ENCODE measurements around the gene PLA2R1.

Gene PLA2R1

DNA sequence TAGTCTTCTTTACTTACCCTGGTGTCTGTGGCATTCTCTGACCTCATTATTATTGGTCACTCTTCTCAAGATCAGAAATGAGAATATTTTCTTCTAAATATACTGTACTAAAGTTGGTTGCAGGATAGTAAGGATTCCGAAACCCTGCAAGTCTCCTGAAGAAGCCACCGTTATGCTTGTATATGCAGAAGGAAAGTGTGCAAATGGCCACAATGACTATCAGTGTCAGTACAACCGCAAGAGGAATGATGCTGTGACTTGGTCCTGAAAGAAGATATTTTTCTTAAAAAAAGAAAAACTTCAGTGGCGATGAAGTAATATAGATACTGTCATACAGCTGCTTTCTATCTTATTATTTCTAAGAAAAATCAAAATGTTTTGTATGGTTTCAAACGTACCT lies 120.7 kb downstream of the PLA2R1 start:
- no peak overlapping the region for H4K91ac ChIP-seq (ENCODE audit: low read depth, low read length)
- H3K79me1 ChIP-seq (ENCODE audit: low read length), result no peaks in the 10 kb centered on the region
- H2BK5ac ChIP-seq (ENCODE audit: low read depth, low read length, poor library complexity), result no peak overlapping the region
- DNase-seq, result no peak
- no peak overlapping the region for H2BK120ac ChIP-seq (ENCODE audit: insufficient read depth, low read length, poor library complexity)
- no peaks in the 10 kb centered on the region for H3K4me1 ChIP-seq (ENCODE audit: control insufficient read depth in 1 of 2, insufficient read depth in 2 of 2, low read length in 2 of 2)
- no peak overlapping the region for H3K18ac ChIP-seq (ENCODE audit: low read length)
- no peak overlapping the region for H3K14ac ChIP-seq (ENCODE audit: low read length)
- no peak overlapping the region for H2AK5ac ChIP-seq (ENCODE audit: low read length)
- no peak overlapping the region for H2BK12ac ChIP-seq (ENCODE audit: low read length)
- no peak overlapping the region for H3K4ac ChIP-seq (ENCODE audit: low read depth, low read length)
- no peak overlapping the region for H3K27ac ChIP-seq (ENCODE audit: low read depth, low read length)
- H3K23ac ChIP-seq (ENCODE audit: low read length), result no peak overlapping the region
- no peak overlapping the region for H4K12ac ChIP-seq (ENCODE audit: low read depth, low read length)
- no peak overlapping the region for H3K4me2 ChIP-seq (ENCODE audit: low read length)
- H3K36me3 ChIP-seq (ENCODE audit: control insufficient read depth in 1 of 2, insufficient read depth in 2 of 2, low read length in 2 of 2), result no peaks in the 10 kb centered on the region
- WGBS (ENCODE audit: extremely low coverage, insufficient coverage, insufficient read length), result no CpG with 5 or more reads among the region's 5 CpGs
- no peak overlapping the region for H4K8ac ChIP-seq (ENCODE audit: low read depth, low read length)
- H3K9ac ChIP-seq (ENCODE audit: low read length), result no peak overlapping the region
- no peaks in the 10 kb centered on the region for H3K79me2 ChIP-seq (ENCODE audit: control insufficient read depth, insufficient read depth, low read length, poor library complexity)
- no peaks in the 10 kb centered on the region for H3K9me3 ChIP-seq (ENCODE audit: insufficient read depth, low read depth, low read length)
- no peaks in the 10 kb centered on the region for H3K27me3 ChIP-seq (ENCODE audit: insufficient read depth, low read length)
- H2AFZ ChIP-seq (ENCODE audit: insufficient read depth, low read length, poor library complexity), result no peak overlapping the region
- H3K4me3 ChIP-seq (ENCODE audit: low read depth, low read length), result no peak overlapping the region

DNA sequence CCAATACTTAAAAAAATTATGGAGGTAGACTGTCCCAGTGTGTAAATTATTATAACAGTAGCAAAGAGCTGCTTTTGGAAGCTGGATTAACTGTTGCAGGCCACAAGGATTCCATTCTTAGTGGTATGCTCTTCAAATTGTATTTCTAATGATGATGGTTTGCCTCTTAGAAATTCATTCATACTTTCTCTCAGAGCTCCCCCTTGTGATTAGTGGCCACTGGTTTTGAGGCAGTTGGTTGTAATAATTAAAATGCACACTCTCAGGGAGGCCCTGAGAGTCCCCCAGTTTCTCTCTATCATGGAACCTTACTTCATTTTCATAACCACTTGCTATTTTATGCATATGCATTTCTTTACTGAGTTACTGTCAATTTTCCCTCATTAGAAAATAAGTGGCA lies 122.5 kb downstream of the PLA2R1 start:
- Histone ChIP-seq H4K8ac (ENCODE audit: low read depth, low read length) (no peak overlapping the region), H3K79me1 (ENCODE audit: low read length) (no peaks in the 10 kb centered on the region), H2AK5ac (ENCODE audit: low read length) (no peak overlapping the region), H3K4me2 (ENCODE audit: low read length) (no peak overlapping the region), H2BK120ac (ENCODE audit: insufficient read depth, low read length, poor library complexity) (no peak overlapping the region), H3K4me1 (ENCODE audit: control insufficient read depth in 1 of 2, insufficient read depth in 2 of 2, low read length in 2 of 2) (no peaks in the 10 kb centered on the region), H3K18ac (ENCODE audit: low read length) (no peak overlapping the region), H3K23ac (ENCODE audit: low read length) (no peak overlapping the region), H4K91ac (ENCODE audit: low read depth, low read length) (no peak overlapping the region), H3K79me2 (ENCODE audit: control insufficient read depth, insufficient read depth, low read length, poor library complexity) (no peaks in the 10 kb centered on the region), H4K12ac (ENCODE audit: low read depth, low read length) (no peak overlapping the region), H3K9ac (ENCODE audit: low read length) (no peak overlapping the region), H3K4me3 (ENCODE audit: low read depth, low read length) (no peak overlapping the region), H3K27ac (ENCODE audit: low read depth, low read length) (no peak overlapping the region), H3K14ac (ENCODE audit: low read length) (no peak overlapping the region), H3K36me3 (ENCODE audit: control insufficient read depth in 1 of 2, insufficient read depth in 2 of 2, low read length in 2 of 2) (no peaks in the 10 kb centered on the region), H2BK5ac (ENCODE audit: low read depth, low read length, poor library complexity) (no peak overlapping the region), H3K27me3 (ENCODE audit: insufficient read depth, low read length) (no peaks in the 10 kb centered on the region), H2BK12ac (ENCODE audit: low read length) (no peak overlapping the region), H3K9me3 (ENCODE audit: insufficient read depth, low read depth, low read length) (no peaks in the 10 kb centered on the region), H3K4ac (ENCODE audit: low read depth, low read length) (no peak overlapping the region), H2AFZ (ENCODE audit: insufficient read depth, low read length, poor library complexity) (no peak overlapping the region)
- no peak for DNase-seq

DNA sequence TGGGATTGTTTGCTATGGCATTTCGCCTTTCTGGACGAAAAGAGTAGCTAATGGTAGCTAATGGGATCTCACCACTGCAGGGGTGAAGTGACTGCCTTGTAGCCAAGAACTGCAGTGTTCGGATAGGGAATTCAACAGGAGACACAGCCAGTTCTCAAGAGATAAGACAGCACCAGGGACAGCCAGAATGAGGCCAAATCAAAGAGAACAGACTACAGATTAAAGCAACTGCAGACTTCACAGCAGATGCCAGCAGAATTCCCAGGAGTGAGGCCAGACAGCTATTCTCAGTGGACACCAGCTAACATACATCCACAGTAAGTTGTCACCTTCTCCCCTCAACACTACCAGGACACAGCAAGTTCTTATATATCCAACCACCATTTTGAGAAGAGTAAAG lies 124.0 kb downstream of the PLA2R1 start:
- H2BK12ac ChIP-seq (ENCODE audit: low read length), result no peak overlapping the region
- no peak overlapping the region for H3K4ac ChIP-seq (ENCODE audit: low read depth, low read length)
- H3K9me3 ChIP-seq (ENCODE audit: insufficient read depth, low read depth, low read length), result no peaks in the 10 kb centered on the region
- H3K4me2 ChIP-seq (ENCODE audit: low read length), result no peak overlapping the region
- H3K23ac ChIP-seq (ENCODE audit: low read length), result no peak overlapping the region
- H3K14ac ChIP-seq (ENCODE audit: low read length), result no peak overlapping the region
- H3K36me3 ChIP-seq (ENCODE audit: control insufficient read depth in 1 of 2, insufficient read depth in 2 of 2, low read length in 2 of 2), result no peaks in the 10 kb centered on the region
- H3K27me3 ChIP-seq (ENCODE audit: insufficient read depth, low read length), result no peaks in the 10 kb centered on the region
- no peaks in the 10 kb centered on the region for H3K79me2 ChIP-seq (ENCODE audit: control insufficient read depth, insufficient read depth, low read length, poor library complexity)
- no peak overlapping the region for H2BK120ac ChIP-seq (ENCODE audit: insufficient read depth, low read length, poor library complexity)
- no peak overlapping the region for H4K91ac ChIP-seq (ENCODE audit: low read depth, low read length)
- WGBS (ENCODE audit: extremely low coverage, insufficient coverage, insufficient read length), result no CpG with 5 or more reads among the region's 3 CpGs
- no peak overlapping the region for H4K8ac ChIP-seq (ENCODE audit: low read depth, low read length)
- H3K27ac ChIP-seq (ENCODE audit: low read depth, low read length), result no peak overlapping the region
- DNase-seq, result no peak
- no peak overlapping the region for H3K9ac ChIP-seq (ENCODE audit: low read length)
- H2AK5ac ChIP-seq (ENCODE audit: low read length), result no peak overlapping the region
- H2BK5ac ChIP-seq (ENCODE audit: low read depth, low read length, poor library complexity), result no peak overlapping the region
- H3K18ac ChIP-seq (ENCODE audit: low read length), result no peak overlapping the region
- no peaks in the 10 kb centered on the region for H3K79me1 ChIP-seq (ENCODE audit: low read length)
- no peak overlapping the region for H2AFZ ChIP-seq (ENCODE audit: insufficient read depth, low read length, poor library complexity)
- H3K4me3 ChIP-seq (ENCODE audit: low read depth, low read length), result no peak overlapping the region
- H3K4me1 ChIP-seq (ENCODE audit: control insufficient read depth in 1 of 2, insufficient read depth in 2 of 2, low read length in 2 of 2), result no peaks in the 10 kb centered on the region
- no peak overlapping the region for H4K12ac ChIP-seq (ENCODE audit: low read depth, low read length)

DNA sequence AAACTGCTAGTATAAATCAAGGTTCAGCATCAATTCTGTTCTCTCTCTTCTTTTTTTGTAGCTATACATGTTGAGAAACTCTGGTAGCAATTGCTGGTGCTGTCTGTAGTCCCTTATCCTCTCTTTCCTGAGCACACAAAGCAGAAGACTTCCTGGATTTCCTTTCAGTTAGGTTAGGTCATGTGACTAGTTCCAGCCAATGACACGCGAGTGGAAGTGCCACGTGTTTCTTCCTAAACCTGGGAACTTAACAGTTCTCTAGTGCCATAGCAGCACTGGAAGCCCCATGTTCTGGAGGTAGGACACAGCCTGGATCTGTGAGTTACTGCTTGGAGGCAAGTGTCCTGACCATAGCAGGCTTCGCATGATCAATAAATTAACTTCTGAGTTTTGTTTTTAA lies 125.9 kb downstream of the PLA2R1 start:
- H4K8ac ChIP-seq (ENCODE audit: low read depth, low read length), result no peak overlapping the region
- H3K14ac ChIP-seq (ENCODE audit: low read length), result no peak overlapping the region
- no peaks in the 10 kb centered on the region for H3K79me2 ChIP-seq (ENCODE audit: control insufficient read depth, insufficient read depth, low read length, poor library complexity)
- no peak overlapping the region for H2BK5ac ChIP-seq (ENCODE audit: low read depth, low read length, poor library complexity)
- H3K36me3 ChIP-seq (ENCODE audit: control insufficient read depth in 1 of 2, insufficient read depth in 2 of 2, low read length in 2 of 2), result no peaks in the 10 kb centered on the region
- no peak overlapping the region for H4K91ac ChIP-seq (ENCODE audit: low read depth, low read length)
- no peak overlapping the region for H3K4ac ChIP-seq (ENCODE audit: low read depth, low read length)
- H2BK120ac ChIP-seq (ENCODE audit: insufficient read depth, low read length, poor library complexity), result no peak overlapping the region
- H3K4me3 ChIP-seq (ENCODE audit: low read depth, low read length), result no peak overlapping the region
- no peak overlapping the region for H2AK5ac ChIP-seq (ENCODE audit: low read length)
- H3K27me3 ChIP-seq (ENCODE audit: insufficient read depth, low read length), result no peaks in the 10 kb centered on the region
- no peak overlapping the region for H4K12ac ChIP-seq (ENCODE audit: low read depth, low read length)
- no peak overlapping the region for H3K27ac ChIP-seq (ENCODE audit: low read depth, low read length)
- H2AFZ ChIP-seq (ENCODE audit: insufficient read depth, low read length, poor library complexity), result no peak overlapping the region
- no peak overlapping the region for H3K4me2 ChIP-seq (ENCODE audit: low read length)
- no peak overlapping the region for H3K9ac ChIP-seq (ENCODE audit: low read length)
- H3K9me3 ChIP-seq (ENCODE audit: insufficient read depth, low read depth, low read length), result no peaks in the 10 kb centered on the region
- no peak overlapping the region for H3K23ac ChIP-seq (ENCODE audit: low read length)
- no peak overlapping the region for H2BK12ac ChIP-seq (ENCODE audit: low read length)
- H3K18ac ChIP-seq (ENCODE audit: low read length), result no peak overlapping the region
- no peaks in the 10 kb centered on the region for H3K79me1 ChIP-seq (ENCODE audit: low read length)
- no peaks in the 10 kb centered on the region for H3K4me1 ChIP-seq (ENCODE audit: control insufficient read depth in 1 of 2, insufficient read depth in 2 of 2, low read length in 2 of 2)
- WGBS (ENCODE audit: extremely low coverage, insufficient coverage, insufficient read length), result no CpG with 5 or more reads among the region's 4 CpGs
- no peak for DNase-seq

DNA sequence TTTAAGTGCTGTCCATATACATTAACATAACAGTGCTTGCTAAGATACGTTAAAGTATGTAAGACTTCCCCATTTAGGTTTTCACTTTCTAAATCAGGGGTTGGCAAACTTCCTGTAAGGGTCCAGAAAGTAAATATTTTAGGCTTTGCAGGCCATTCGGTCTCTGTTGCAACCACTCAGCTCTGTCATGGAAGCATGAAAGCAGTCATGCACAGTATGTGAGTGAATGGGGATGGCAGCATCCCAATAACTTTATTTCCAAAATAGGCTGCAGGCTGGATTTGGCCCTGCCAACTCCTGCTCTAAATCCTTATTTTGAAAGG lies 128.7 kb downstream of the PLA2R1 start:
- Histone ChIP-seq H2BK120ac (ENCODE audit: insufficient read depth, low read length, poor library complexity) (no peak overlapping the region), H2BK12ac (ENCODE audit: low read length) (no peak overlapping the region), H3K9me3 (ENCODE audit: insufficient read depth, low read depth, low read length) (no peaks in the 10 kb centered on the region), H3K4me3 (ENCODE audit: low read depth, low read length) (no peak overlapping the region), H3K27ac (ENCODE audit: low read depth, low read length) (no peak overlapping the region), H3K18ac (ENCODE audit: low read length) (no peak overlapping the region), H3K36me3 (ENCODE audit: control insufficient read depth in 1 of 2, insufficient read depth in 2 of 2, low read length in 2 of 2) (no peaks in the 10 kb centered on the region), H3K79me1 (ENCODE audit: low read length) (no peaks in the 10 kb centered on the region), H4K8ac (ENCODE audit: low read depth, low read length) (no peak overlapping the region), H3K23ac (ENCODE audit: low read length) (no peak overlapping the region), H3K4me2 (ENCODE audit: low read length) (no peak overlapping the region), H3K4me1 (ENCODE audit: control insufficient read depth in 1 of 2, insufficient read depth in 2 of 2, low read length in 2 of 2) (no peaks in the 10 kb centered on the region), H3K9ac (ENCODE audit: low read length) (no peak overlapping the region), H2BK5ac (ENCODE audit: low read depth, low read length, poor library complexity) (no peak overlapping the region), H3K4ac (ENCODE audit: low read depth, low read length) (no peak overlapping the region), H2AK5ac (ENCODE audit: low read length) (no peak overlapping the region), H3K14ac (ENCODE audit: low read length) (no peak overlapping the region), H4K12ac (ENCODE audit: low read depth, low read length) (no peak overlapping the region), H3K79me2 (ENCODE audit: control insufficient read depth, insufficient read depth, low read length, poor library complexity) (no peaks in the 10 kb centered on the region), H2AFZ (ENCODE audit: insufficient read depth, low read length, poor library complexity) (no peak overlapping the region), H3K27me3 (ENCODE audit: insufficient read depth, low read length) (no peaks in the 10 kb centered on the region), H4K91ac (ENCODE audit: low read depth, low read length) (no peak overlapping the region)
- no peak for DNase-seq
- WGBS (ENCODE audit: extremely low coverage, insufficient coverage, insufficient read length), result no CpG with 5 or more reads among the region's 2 CpGs
